Ishikawa (cell line): ENCODE results near the gene CDC5L.

Experiments used
- EP300 ChIP-seq: IDR thresholded peaks from 2 replicates; pipeline ENCODE4 v1.6.1; 2012; ENCODE audit warnings: borderline replicate concordance
- RAD21 ChIP-seq: IDR thresholded peaks from 2 replicates; pipeline ENCODE4 v1.6.1; 2012; ENCODE audit warnings: low read depth
- REST ChIP-seq: IDR thresholded peaks from 2 replicates; pipeline ENCODE4 v1.6.1; 2012; ENCODE audit warnings: low read depth, mild to moderate bottlenecking
- TAF1 ChIP-seq: IDR thresholded peaks from 2 replicates; pipeline ENCODE4 v1.6.1; 2012; ENCODE audit warnings: low read depth, mild to moderate bottlenecking
- TCF12 ChIP-seq: IDR thresholded peaks from 2 replicates; pipeline ENCODE4 v1.6.1; 2012; ENCODE audit warnings: low read depth
- TEAD4 ChIP-seq: IDR thresholded peaks from 2 replicates; pipeline ENCODE4 v1.6.1; 2012
- USF1 ChIP-seq: IDR thresholded peaks from 2 replicates; pipeline ENCODE4 v1.6.1; 2012
- YY1 ChIP-seq: IDR thresholded peaks from 2 replicates; pipeline ENCODE4 v1.6.1; 2012; ENCODE audit warnings: low read depth

- TF ChIP-seq TAF1 (no peak), REST (no peak), YY1 (no peak), TEAD4 (no peak), TCF12 (no peak), EP300 (no peak), USF1 (no peak), RAD21 (no peak)
Measured at GRCh38 chr6:44388887-44389286, 1.4 kb downstream of the CDC5L start.
